SIG-M5 (cell line): ENCODE data around the gene S100A10.

Experiments used
- DNase-seq: peaks from one replicate; lab custom pipeline; 2025; lab: John Stamatoyannopoulos, UW

Gene S100A10

DNA sequence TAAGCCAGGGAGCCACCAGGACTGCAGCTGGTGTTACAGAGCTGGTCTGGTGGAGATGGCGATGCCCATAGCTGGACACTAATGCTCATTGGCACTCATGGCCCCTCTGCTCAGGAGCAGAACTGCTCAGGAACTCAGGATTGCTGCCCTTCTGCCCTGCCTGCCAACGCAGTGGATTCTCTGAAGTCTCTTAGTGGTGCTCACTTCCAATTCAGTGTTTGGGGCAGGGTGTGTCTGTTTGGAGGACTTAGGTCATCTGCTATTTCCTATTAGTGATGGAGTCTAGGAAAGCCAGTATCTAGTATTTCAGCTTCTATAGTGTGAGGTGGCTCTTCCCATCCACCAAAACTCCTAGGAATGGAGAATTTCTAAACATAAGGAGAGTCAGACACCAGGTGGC, 29.1 kb downstream of the S100A10 start:
- DNase-seq, result no peak

- no peak for DNase-seq
These were observed 30.4 kb downstream of the S100A10 start for GRCh38 chr1:151963288-151963687.

DNA sequence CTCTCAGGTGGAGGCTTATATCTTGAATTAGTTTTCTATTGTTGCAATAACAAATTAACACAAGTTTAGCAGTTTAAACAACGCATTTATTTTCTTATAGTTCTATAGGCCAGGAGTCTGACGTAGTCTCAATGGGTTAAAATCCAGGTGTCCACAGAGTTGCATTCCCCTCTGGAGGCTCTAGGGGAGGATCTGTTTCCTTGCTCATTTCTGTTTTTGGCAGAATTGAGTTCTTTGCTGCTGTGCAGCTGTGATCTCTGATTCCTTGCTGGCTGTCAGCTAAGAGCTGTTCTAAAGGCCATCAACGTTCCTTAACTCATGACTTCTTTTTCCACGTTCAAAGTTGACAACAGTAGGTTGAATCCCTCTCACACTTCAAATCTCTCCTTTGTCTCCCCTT, 31.8 kb downstream of the S100A10 start:
- no peak for DNase-seq

DNA sequence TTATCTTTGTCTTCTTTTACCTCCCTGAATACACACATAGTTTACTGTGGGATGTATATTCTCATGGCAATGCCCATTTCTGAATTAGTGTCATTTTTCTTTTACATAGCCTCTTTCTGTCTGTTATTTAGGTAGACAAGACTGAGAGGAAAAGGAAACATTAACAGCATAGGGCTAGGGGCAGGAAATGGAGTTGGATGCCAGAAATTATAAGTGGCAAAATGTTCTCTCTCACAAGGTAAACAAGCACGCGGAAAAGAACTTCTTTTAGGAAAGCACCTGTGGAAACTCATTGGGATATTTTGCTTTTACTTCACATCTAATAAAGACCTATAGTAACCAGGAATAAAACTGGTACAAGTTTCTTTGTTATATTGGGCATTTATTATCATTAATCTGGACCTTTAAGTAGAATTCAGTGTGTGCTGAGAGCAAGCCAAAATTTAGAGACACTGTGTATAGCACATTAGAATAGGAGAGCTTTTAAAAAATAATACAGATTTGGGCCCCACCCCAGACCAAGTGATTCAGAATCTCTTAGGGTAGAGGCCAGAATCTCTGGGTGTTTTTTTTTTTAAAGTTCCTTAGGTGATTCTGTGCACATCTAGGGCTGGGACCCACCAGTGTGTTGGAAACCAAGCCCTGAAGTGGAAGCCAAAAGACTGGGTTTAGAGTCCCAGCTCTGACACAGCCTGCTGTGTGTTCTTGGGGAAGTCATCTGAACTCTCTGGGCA, 32.7 kb downstream of the S100A10 start:
- DNase-seq, result no peak

DNA sequence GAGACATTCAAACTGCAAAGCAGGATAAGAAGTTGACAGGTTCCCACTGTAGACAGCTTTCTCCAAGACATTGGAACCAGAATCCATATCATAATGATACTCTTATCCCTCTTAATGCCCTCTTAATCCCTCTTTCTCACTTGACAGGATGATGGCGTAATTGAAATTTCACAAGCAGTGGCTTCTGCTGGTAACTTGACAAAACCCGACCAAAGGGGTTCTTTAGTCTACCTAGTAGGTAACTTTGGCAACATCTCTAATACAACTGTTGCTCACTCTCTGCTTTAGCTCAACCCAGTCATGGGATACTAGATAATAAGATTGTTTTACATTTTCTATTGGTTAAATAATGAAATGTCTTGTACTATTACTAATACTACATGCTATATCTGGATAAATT, 34.7 kb downstream of the S100A10 start:
- DNase-seq, result no peak

DNA sequence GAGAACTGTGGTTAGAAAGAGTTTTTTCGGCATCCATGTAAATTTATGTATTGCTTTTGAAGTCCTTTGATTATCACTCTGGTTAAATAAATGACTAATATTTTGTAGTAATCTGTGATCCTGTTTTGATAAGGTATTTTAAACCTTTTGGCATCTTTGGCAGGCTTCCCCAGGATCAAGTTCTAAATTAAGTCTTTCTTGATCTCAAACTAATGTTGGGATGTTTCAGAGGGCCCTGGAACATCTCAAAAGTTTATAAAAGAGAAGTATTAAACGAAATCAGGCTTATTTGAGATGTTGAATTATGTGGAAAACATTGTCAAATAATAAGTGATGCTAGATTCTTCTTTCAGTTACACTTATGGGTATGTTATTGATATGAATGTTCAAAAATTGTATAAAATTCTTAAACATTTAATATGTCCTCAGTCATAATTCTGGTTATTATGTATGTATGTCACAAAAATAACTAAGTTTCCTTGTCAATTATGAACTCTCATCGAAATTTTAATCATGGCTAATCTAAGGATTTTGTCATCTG, 36.6 kb downstream of the S100A10 start:
- no peak for DNase-seq

- DNase-seq, result no peak
These were observed 40.1 kb downstream of the S100A10 start for GRCh38 chr1:151953409-151954094.

- no peak for DNase-seq
These were observed 40.8 kb downstream of the S100A10 start for GRCh38 chr1:151952811-151953210.

- no peak for DNase-seq
These were observed 44.1 kb downstream of the S100A10 start for GRCh38 chr1:151949371-151950193.

- no peak for DNase-seq
These were observed 45.2 kb downstream of the S100A10 start for GRCh38 chr1:151948506-151948905.

GRCh38 chr1:151947140-151947539, 46.5 kb downstream of the S100A10 start:
- no peak for DNase-seq

DNA sequence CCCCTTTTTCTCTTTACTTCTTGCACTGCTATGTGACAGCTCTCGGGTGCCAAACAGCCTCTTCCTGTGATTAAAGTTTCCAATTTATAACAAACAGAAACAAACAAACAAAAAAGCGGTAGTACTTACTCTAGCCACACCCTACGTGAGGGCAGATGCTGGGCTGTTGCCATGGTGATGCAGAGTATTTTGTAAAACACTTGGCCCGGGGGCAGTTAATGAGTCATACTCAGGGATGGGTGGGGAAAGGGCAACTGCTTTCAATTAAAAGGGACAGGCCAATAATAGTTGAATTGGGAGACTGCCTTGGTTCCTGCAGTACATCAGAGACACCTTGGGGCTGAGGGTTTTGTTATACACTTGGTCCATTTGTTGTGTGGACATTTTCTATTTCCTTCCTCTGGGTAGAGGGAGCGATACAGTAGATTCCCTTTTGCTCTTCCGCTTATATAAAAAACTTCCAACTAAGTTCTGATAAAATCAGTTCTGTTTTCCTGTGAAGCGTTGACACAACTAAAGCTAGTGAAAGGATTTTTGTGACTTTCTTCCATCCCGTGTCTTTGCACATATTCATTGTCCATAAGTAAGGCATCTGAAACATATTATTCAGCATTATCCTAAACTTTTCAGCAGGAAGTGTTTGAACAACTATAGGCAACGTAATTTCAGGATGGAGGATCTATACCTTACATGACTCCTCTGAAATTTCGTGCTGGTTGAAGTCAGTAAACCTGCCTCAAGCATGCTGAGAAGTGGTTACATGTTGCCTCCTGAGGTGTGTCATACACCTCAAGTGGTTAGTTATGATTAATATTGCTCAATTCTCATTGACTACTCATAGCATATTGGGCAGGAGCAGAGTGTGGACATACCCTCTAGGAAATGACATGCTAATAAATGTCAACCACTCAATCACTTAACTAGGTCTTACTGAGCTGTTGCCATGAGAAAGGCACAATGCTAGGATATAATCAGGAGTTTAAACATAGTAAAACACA, 47.6 kb downstream of the S100A10 start:
- peak; percentile 92 for DNase-seq

GRCh38 chr1:151944857-151945575, 48.6 kb downstream of the S100A10 start:
- DNase-seq, result no peak

GRCh38 chr1:151944126-151944856, 49.4 kb downstream of the S100A10 start:
- DNase-seq, result no peak

DNA sequence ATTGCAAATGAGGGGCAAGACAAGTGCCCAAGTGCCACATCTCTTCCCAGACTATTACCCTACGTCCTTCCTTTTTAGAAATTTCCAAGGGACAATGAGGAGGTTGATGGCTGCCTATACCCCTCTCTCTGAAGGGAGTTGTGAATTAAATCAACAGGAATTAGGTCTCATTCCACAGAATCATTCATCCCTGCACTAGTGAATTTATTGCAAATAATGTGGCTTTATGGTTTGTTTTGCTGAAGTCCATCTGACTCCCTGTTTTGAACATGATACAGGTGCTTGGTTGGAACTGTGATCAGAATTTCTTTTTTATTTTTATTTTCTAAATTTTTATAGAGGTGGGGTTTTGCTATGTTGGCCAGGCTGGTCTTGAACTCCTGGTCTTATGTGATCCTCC, 50.1 kb downstream of the S100A10 start:
- DNase-seq, result no peak

DNA sequence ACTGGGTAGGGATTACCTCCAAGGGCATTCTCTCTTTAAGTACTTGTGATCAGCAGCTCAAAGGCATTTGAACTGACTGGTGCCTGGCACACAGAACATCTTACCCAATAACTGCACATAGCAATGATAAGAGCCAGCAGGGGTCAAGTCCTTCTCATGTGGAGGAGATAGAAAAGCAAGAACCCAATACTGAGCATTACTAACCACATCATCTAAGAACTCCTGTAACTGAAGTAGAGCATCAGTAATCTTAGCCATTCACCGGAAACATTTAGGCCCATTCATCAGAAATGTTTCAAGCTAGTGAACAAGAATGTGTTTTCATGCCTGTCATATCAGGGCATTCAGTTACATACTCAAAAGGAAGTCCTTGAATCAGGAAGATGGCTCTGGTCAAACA, 50.8 kb downstream of the S100A10 start:
- DNase-seq, result no peak

DNA sequence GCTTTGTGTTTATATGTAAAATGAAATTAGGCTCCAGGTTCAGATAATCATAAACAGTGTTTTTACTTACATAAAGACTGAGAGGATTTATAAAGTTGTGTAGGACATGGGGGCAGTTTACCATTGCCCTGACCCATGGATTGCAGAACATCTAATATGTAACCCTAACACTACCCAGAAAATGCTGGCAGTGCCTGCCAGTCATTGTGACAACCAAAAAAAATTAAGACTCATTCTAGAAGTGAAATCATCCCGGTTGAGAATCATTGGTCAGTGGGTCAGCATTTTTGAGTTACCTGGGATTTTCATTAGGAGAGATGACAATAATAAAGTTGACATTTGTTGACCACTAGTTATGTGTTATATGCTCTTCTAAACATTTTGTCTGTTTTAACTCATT, 53.1 kb downstream of the S100A10 start:
- no peak for DNase-seq

DNA sequence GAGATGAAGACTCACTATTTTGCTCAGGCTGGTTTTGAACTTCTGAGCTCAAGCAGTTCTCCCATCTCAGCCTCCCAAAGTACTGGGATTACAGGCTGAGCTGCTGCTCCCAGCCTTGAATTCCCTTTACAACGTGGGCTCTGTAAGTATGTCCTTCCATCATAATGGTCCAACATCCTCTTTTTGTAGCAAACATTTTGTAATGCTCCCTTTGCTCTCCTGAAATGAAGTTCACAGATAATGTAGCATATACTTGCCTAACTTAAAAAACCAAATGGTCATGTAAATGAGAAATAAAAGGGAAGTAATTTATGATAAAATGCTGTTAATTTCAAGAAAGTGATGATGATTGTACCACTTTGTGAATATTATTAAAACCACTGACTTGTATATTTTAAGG, 53.9 kb downstream of the S100A10 start:
- DNase-seq, result no peak

DNA sequence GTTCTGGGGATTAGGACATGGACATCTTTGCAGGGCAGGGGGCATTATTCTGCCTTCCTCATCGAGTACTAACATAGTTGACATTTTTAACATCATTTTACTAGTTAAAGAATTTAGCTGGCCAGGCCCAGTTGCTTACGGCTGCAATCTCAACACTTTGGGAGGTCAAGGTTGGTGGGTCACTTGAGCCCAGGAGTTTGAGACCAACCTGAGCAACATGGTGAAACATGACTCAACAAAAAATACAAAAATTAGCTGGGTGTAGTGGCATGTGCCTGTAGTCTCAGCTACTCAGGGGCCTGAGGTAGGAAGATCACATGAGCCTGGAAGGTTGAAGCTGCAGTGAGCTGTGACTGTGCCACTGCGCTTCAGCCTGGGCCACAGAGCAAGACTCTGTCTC, 54.5 kb downstream of the S100A10 start:
- DNase-seq, result no peak

GRCh38 chr1:151936653-151937052, 57.0 kb downstream of the S100A10 start:
- no peak for DNase-seq
